Duodenal mucosa (tissue), 2 donors: ENCODE measurements around the gene RTN3.

Experiments
- H3K27ac ChIP-seq: one replicate; pipeline ENCODE4 v1.7.0; 2013; ENCODE audit warnings: low read depth, low read length
- H3K27me3 ChIP-seq, 2 donors: one replicate each; pipeline ENCODE4 v1.7.0; 2013; ENCODE audit warnings: low read length in 2 of 2, control low read depth in 1 of 2; ENCODE audit not compliant: insufficient read depth in 2 of 2, control insufficient read depth in 1 of 2
- H3K36me3 ChIP-seq, 2 donors: one replicate each; pipeline ENCODE4 v1.7.0; 2013; ENCODE audit warnings: low read length in 2 of 2, control low read depth in 1 of 2; ENCODE audit not compliant: insufficient read depth in 2 of 2, control insufficient read depth in 1 of 2
- H3K4me1 ChIP-seq, 2 donors: one replicate each; pipeline ENCODE4 v1.7.0; 2013; ENCODE audit warnings: low read length in 2 of 2, control low read depth in 1 of 2; ENCODE audit not compliant: insufficient read depth in 2 of 2, control insufficient read depth in 1 of 2
- H3K4me3 ChIP-seq, 2 donors: one replicate each; pipeline ENCODE4 v1.7.0; 2013; ENCODE audit warnings: low read length in 2 of 2, low read depth in 1 of 2
- H3K9ac ChIP-seq, 2 donors: one replicate each; pipeline ENCODE4 v1.7.0; 2013; ENCODE audit warnings: low read length in 2 of 2, low read depth in 1 of 2
- H3K9me3 ChIP-seq, 2 donors: one replicate each; pipeline ENCODE4 v1.7.0; 2013; ENCODE audit warnings: low read length in 2 of 2, control low read depth in 1 of 2; ENCODE audit not compliant: control insufficient read depth in 1 of 2

RTN3 gene

DNA sequence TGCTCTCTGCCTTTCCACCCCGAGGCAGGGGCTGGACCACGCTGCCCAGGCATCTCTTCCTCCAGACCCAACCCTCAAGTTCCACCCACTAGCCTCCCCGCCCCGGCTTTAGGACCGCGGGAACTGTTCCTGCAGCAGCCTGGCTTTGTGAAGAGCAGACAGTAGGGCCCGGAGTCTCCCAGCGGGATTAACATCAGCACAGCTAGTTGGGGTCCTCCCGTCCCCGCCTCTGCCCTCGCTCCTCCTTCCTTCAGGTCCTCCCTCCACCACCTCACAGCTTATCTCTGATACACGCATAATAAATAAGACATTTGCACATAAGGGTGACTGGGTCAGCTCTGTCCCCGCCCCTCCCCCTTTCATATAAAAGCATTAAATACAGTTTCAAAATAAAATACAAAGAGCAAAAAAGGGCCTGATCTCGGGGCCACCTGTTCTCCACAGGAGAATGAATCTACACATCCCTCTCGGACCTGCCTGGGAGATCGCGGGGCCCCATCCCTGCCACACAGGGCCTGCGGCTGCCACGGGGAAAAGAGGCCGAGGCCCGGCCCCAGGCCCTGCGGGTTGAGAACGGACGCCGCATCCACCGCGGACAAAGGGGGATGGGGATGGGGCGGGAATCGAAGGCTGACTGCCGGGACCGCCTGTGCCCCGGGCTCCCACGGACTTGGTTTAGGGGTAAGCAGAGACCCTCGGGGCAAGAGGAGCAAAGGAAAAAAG is 80.8 kb downstream of the RTN3 start:
- no peaks in the 10 kb centered on the region for H3K27me3 ChIP-seq
- H3K9ac ChIP-seq: no peak overlapping the region
- H3K36me3 ChIP-seq: peaks cover 0 to 19% of the 10 kb centered on the region in 2 donors
- peaks cover 18 to 30% of the 10 kb centered on the region in 2 donors for H3K4me1 ChIP-seq
- no peak overlapping the region for H3K27ac ChIP-seq
- no peaks in the 10 kb centered on the region for H3K9me3 ChIP-seq
- H3K4me3 ChIP-seq: peak overlapping the region; percentile 35 to 53

DNA sequence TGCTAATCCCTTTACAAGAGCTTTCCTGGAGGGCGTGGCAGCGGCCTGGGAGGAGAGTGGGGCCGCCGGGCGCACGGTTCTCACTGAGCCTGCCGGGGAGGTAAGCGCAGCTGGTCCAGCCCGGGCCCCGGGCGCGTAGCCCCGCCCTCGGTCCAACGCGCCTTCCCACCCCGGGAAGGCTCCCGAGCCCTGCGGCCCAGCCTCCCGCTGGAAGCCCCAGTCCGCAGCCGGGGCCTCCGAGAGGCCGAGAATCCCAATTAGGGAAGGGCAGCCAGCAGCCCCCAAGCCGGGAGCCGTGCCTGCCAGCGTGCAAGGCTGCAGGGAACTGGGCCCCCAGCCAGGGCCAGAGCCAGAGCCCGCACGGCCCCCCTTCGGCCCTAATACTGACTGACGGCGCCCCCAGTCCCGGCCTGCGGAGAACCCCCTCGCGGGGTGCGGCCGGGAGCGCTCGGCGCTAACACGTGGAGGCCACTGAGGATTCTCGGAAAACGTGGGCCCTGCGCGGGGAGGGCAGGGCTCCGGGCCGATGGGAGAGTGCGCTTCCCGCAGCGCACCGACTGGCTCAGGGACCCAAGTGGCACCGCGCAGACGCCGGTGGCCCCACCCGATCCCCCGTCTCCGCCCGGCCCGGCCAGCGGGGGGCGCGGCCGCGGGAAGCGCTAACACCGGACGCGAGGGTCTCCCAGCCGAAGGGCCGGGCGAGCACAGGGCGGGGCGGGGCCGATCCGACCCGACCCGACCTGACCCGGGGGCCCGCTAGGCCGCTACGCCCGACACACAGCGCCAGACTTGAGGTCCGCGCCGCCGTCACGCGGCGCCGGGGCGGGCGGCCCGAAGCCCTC is 81.6 kb downstream of the RTN3 start:
- Histone ChIP-seq H3K4me1 (peaks cover 24 to 33% of the 10 kb centered on the region in 2 donors), H3K27ac (no peak overlapping the region), H3K36me3 (peaks cover 0 to 16% of the 10 kb centered on the region in 2 donors), H3K9ac (no peak overlapping the region), H3K27me3 (no peaks in the 10 kb centered on the region), H3K9me3 (no peaks in the 10 kb centered on the region), H3K4me3 (peak overlapping the region; percentile 35 to 53)

DNA sequence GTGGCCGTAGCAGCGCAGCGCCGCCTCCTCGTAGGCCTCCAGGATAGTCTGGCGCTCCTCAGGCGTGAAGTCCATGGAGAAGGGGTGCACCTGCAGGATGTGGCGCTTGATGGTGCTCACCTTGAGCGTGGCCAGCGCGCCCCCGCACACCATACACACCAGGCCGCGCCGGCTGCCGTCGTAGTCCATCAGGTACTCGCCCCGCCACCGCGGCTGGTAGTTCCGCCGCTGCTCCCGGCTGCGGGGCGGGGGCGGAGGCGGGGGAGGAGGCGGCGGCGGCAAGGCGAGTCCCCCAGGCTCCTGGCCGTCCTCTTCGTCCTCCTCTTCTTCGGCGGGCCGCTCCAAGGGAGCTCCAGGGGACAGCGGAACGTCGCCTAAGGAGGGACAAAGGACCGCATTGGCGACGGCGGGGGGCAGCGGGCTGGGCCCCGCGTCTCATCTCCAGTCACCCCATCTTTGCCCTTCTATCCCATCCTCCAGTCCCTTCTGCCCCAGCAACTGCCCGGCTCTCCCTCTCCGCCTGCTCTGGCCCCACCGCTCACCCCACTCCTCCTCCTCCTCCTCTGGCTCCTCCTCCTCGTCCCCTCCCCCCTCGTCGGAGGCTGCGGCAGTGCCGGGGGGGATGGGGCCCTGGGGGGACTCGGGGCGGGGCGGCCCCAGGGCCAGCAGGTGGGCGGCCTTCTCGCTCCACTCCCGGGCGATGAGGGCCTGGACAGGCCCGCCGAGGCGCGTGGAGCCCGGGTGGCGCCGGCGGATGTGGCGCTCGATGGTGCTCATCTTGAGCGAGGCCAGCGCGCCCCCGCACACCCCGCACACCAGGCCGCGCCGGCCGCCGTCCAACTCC is 82.4 kb downstream of the RTN3 start:
- H3K27ac ChIP-seq: no peak overlapping the region
- peaks cover 0 to 7% of the 10 kb centered on the region in 2 donors for H3K36me3 ChIP-seq
- H3K9me3 ChIP-seq: no peaks in the 10 kb centered on the region
- no peak overlapping the region for H3K4me3 ChIP-seq
- peaks cover 24 to 33% of the 10 kb centered on the region in 2 donors for H3K4me1 ChIP-seq
- no peaks in the 10 kb centered on the region for H3K27me3 ChIP-seq
- no peak overlapping the region for H3K9ac ChIP-seq

DNA sequence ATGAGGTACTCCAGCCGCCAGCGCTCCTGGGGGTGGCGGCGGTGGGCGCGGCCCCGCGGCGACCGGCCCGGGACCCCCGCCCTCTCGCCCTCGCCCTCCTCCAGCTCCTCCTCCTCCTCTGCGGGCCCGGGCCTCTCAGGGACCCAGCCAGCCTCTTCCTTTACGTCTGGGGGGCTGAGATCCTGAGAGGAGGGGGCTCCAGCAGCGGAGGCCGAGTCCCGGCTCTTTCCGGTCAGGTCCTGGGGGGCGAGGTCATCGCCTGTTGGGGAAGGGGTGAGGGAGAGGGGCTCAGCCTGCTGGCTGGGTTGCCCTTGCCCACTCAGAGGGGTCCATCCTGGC is 83.0 kb downstream of the RTN3 start:
- Histone ChIP-seq H3K36me3 (peaks cover 0 to 6% of the 10 kb centered on the region in 2 donors), H3K9me3 (no peaks in the 10 kb centered on the region), H3K9ac (no peak overlapping the region), H3K27me3 (no peaks in the 10 kb centered on the region), H3K4me3 (no peak overlapping the region), H3K4me1 (peaks cover 24 to 33% of the 10 kb centered on the region in 2 donors), H3K27ac (no peak overlapping the region)

DNA sequence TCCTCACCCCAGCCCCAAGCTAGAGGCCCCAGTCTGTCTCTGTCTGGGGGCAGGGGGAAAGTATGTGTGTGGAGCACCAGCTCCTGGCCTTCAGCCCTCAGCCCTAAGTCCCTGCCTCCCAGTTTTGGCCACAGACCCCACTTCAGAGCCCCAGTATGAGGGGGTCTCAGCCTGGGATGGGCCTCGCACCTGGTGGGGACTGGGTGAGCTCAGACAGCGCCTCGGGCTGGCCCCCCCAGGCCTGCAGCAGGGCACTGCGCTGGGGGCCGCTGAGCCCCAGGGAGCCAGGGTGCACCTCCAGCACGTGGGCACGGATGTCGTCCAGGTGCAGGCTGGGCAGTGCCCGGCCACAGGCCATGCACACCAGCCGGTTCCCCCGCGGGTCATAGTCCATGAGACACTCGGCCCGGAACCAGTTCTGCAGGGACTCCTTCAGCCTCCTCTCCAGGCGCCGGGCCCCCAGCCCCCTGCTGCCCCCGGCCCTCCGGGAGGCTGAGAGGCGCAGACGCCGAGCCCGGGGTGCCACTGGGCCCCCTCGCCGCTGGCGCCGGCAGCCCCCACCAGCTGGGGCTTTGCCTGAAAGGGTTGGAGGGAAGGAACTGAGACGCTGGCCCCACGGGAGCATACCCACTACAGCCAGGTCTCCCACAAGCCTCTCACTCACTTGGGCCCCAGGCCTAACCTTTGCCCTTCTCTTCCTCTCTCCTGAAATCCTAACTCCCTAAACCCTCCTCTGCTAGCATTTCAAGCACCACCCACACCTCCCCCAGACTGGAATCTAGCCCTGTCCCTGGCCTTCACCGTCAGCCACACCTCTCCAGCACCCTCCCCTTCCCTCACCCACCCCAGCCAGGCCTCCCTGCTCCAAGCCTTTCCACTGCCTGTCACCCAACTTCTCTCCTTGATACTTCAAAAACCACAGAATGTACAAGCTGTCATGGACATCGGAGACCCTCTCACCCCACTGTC is 83.7 kb downstream of the RTN3 start:
- no peak overlapping the region for H3K9ac ChIP-seq
- peak overlapping the region in 1 of 2 donors; percentile 16 for H3K4me3 ChIP-seq
- H3K4me1 ChIP-seq: peaks cover 27 to 39% of the 10 kb centered on the region in 2 donors
- H3K27me3 ChIP-seq: peaks cover 0 to 6% of the 10 kb centered on the region in 2 donors
- H3K9me3 ChIP-seq: no peaks in the 10 kb centered on the region
- peaks cover 0 to 6% of the 10 kb centered on the region in 2 donors for H3K36me3 ChIP-seq
- H3K27ac ChIP-seq: no peak overlapping the region

DNA sequence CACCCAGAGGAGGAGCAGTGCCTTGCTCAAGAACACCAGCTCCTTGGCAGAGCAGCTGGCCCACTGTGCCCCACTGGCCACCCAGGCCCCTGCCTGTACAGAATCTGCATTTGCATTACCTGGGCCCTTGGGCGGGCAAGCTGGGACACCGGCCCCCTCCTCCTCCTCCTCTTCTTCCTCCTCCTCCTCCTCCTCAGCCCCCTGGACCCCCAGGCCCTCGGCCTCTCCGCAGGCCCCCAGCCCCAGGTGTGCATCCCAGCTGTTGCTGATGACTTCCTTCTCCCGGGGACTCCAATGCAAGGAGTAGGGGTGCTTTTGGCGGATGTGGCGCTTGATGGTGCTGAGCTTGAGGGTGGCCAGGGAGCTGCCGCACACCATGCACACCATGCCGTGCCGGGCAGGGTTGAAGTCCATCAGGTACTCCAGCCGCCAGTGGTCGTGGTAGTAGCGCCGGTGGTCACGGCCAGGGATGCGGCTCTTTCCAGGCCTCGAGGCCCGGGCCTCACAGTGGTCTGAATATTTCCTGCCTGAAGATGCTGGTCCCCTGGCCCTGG is 84.5 kb downstream of the RTN3 start:
- H3K27me3 ChIP-seq: peaks cover 0 to 9% of the 10 kb centered on the region in 2 donors
- peak overlapping the region in 1 of 2 donors; percentile 16 for H3K4me3 ChIP-seq
- no peaks in the 10 kb centered on the region for H3K9me3 ChIP-seq
- no peak overlapping the region for H3K27ac ChIP-seq
- peaks cover 0 to 2% of the 10 kb centered on the region in 2 donors for H3K36me3 ChIP-seq
- H3K9ac ChIP-seq: no peak overlapping the region
- peaks cover 31 to 40% of the 10 kb centered on the region in 2 donors for H3K4me1 ChIP-seq

DNA sequence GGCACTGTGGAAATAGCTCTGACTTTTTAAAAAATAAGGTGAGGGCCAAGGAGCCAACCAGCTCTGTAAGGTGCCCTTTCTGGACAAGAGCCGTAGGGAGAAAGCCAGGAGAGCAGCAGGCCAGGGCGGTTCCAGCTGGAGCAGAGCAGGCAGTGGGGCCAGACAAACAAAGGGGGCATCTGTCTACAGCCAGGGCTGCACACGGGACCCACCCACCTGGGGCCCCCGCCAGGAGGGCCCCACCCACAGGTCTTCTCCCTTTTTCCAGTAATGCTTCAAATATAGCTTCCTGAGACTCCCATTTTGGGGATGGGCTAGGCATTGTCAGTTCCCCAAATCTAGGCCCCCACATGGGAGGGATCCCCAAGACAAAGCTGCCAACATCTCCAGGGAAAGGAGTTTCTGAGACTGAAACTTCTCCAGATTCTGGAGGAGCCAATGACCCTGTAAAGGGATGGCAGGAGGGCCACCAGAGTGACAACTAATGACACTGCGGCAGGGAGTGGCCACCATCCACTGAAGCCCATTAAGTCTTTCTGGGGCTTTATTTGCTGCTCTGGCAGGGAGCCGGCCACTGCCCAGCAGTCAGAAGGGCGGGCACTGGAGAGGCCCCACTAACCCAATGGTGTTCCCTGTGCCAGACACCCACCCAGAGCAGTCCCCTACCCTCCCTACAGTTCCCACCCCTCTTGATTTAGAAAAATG is 85.4 kb downstream of the RTN3 start:
- peaks cover 31 to 40% of the 10 kb centered on the region in 2 donors for H3K4me1 ChIP-seq
- H3K36me3 ChIP-seq: no peaks in the 10 kb centered on the region
- no peak overlapping the region for H3K27ac ChIP-seq
- no peak overlapping the region for H3K9ac ChIP-seq
- H3K4me3 ChIP-seq: peak overlapping the region in 1 of 2 donors; percentile 87
- no peaks in the 10 kb centered on the region for H3K9me3 ChIP-seq
- H3K27me3 ChIP-seq: peaks cover 4 to 9% of the 10 kb centered on the region in 2 donors

DNA sequence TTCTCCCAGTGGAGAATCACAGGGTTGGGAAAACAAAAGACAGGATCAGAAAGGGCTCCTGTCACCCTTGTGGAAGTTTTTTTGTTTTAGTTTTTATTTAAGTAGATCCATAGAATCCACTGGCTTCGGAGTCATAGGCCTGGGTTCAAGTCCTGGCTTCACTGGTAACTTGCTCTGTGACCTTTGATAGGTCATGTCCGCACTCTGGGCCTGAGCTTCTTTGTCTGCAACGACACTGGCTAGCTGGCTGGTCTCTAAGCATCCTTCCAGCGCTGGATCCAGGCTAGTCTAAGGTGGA is 85.9 kb downstream of the RTN3 start:
- H3K9me3 ChIP-seq: no peaks in the 10 kb centered on the region
- peak overlapping the region; percentile 79 to 87 for H3K4me3 ChIP-seq
- peaks cover 4 to 9% of the 10 kb centered on the region in 2 donors for H3K27me3 ChIP-seq
- H3K36me3 ChIP-seq: no peaks in the 10 kb centered on the region
- peak overlapping the region in 1 of 2 donors; percentile 63 for H3K9ac ChIP-seq
- no peak overlapping the region for H3K27ac ChIP-seq
- peaks cover 31 to 39% of the 10 kb centered on the region in 2 donors for H3K4me1 ChIP-seq
